ENCODE results near the gene EIF2S2.

Gene EIF2S2

GRCh38 chr20:34049897-34050695 lies 61.9 kb downstream of the EIF2S2 start:
- peaks cover 44% of the 10 kb centered on the region for H4K20me1 ChIP-seq (ENCODE audit: insufficient read depth)

DNA sequence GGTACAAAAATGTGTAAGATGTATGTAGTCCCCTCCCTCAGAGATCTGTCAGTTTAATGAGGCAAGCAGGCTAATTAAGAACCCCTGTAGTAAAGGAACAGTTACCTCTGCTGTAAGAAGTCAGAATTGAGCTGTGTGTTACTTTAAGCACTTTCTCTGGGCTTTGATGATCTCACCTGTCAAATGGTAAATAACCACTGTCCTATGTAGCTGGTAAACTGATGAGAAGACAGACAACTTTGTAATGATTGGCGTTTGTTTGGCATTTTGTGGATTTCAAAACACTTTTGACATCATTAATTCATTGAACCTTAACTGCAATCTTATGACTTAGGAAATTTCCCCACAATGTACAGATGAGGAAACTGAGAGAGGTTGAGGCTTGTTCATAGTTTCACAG lies 62.7 kb downstream of the EIF2S2 start:
- Histone ChIP-seq H3K4me3 (IDR thresholded peaks at IDR 0.05; ENCODE audit: insufficient read depth, low read depth, low read length) (no peak overlapping the region), H3K9ac (no peak overlapping the region), H2AFZ (ENCODE audit: low read depth) (no peak overlapping the region), H3K79me2 (ENCODE audit: insufficient read depth, low read depth) (peaks cover 97% of the 10 kb centered on the region), H3K36me3 (ENCODE audit: insufficient read depth) (no peaks in the 10 kb centered on the region), H3K27me3 (ENCODE audit: insufficient read depth, low read depth) (no peaks in the 10 kb centered on the region), H3K4me2 (peak overlapping the region; percentile 37; the same call in 1 of the 2 replicates), H4K20me1 (ENCODE audit: insufficient read depth) (peaks cover 51% of the 10 kb centered on the region), H3K27ac (peak overlapping the region; percentile 26; the same call in 1 of the 2 replicates), H3K4me1 (ENCODE audit: low read depth, poor library complexity, severe bottlenecking) (peaks cover 62% of the 10 kb centered on the region)
- TF ChIP-seq, protein P1, sequence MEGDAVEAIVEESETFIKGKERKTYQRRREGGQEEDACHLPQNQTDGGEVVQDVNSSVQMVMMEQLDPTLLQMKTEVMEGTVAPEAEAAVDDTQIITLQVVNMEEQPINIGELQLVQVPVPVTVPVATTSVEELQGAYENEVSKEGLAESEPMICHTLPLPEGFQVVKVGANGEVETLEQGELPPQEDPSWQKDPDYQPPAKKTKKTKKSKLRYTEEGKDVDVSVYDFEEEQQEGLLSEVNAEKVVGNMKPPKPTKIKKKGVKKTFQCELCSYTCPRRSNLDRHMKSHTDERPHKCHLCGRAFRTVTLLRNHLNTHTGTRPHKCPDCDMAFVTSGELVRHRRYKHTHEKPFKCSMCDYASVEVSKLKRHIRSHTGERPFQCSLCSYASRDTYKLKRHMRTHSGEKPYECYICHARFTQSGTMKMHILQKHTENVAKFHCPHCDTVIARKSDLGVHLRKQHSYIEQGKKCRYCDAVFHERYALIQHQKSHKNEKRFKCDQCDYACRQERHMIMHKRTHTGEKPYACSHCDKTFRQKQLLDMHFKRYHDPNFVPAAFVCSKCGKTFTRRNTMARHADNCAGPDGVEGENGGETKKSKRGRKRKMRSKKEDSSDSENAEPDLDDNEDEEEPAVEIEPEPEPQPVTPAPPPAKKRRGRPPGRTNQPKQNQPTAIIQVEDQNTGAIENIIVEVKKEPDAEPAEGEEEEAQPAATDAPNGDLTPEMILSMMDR (conservative IDR thresholded peaks at IDR 0.05; ENCODE audit: low read depth, low read length): no peak

More at GRCh38 chr20:34049897-34050695, 61.9 kb downstream of the EIF2S2 start:
- Histone ChIP-seq H3K4me1 (ENCODE audit: low read depth, poor library complexity, severe bottlenecking) (peaks cover 58% of the 10 kb centered on the region), H3K4me2 (peak overlapping the region; percentile 37; the same call in 1 of the 2 replicates), H3K4me3 (IDR thresholded peaks at IDR 0.05; ENCODE audit: insufficient read depth, low read depth, low read length) (no peak overlapping the region), H3K27me3 (ENCODE audit: insufficient read depth, low read depth) (no peaks in the 10 kb centered on the region), H3K9ac (no peak overlapping the region), H3K36me3 (ENCODE audit: insufficient read depth) (no peaks in the 10 kb centered on the region), H3K79me2 (ENCODE audit: insufficient read depth, low read depth) (peaks cover 97% of the 10 kb centered on the region), H2AFZ (ENCODE audit: low read depth) (no peak overlapping the region), H3K27ac (peak overlapping the region; percentile 26; the same call in 1 of the 2 replicates)
- TF ChIP-seq, protein P1 (conservative IDR thresholded peaks at IDR 0.05; ENCODE audit: low read depth, low read length): no peak

DNA sequence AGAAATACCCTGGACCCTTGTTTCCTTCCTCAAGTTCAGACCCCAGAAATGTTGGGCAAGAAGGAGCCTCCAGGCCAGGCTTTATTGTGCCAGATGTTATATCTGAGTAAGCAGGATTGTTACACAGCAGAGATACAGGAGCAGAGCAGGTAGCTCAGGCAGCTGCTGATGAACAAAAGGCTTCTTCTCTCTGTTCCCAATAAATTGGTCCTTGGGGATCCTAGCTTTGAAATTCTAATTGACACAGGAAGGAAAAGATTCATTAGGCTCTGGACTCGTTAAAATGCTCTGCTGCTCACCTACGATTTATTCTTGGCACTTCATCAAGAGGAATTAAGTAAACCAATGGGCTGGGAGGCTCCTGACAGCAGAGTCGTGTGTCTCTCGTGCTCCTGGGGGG lies 64.1 kb downstream of the EIF2S2 start:
- H3K9ac ChIP-seq: no peak overlapping the region
- peaks cover 99% of the 10 kb centered on the region for H3K79me2 ChIP-seq (ENCODE audit: insufficient read depth, low read depth)
- no peak overlapping the region for H2AFZ ChIP-seq (ENCODE audit: low read depth)
- H3K4me3 ChIP-seq (IDR thresholded peaks at IDR 0.05; ENCODE audit: insufficient read depth, low read depth, low read length): no peak overlapping the region
- no peaks in the 10 kb centered on the region for H3K36me3 ChIP-seq (ENCODE audit: insufficient read depth)
- peaks cover 56% of the 10 kb centered on the region for H4K20me1 ChIP-seq (ENCODE audit: insufficient read depth)
- no peaks in the 10 kb centered on the region for H3K27me3 ChIP-seq (ENCODE audit: insufficient read depth, low read depth)
- H3K27ac ChIP-seq: no peak overlapping the region
- peaks cover 77% of the 10 kb centered on the region for H3K4me1 ChIP-seq (ENCODE audit: low read depth, poor library complexity, severe bottlenecking)
- TF ChIP-seq, protein P1 (conservative IDR thresholded peaks at IDR 0.05; ENCODE audit: low read depth, low read length): no peak
- no peak overlapping the region for H3K4me2 ChIP-seq

DNA sequence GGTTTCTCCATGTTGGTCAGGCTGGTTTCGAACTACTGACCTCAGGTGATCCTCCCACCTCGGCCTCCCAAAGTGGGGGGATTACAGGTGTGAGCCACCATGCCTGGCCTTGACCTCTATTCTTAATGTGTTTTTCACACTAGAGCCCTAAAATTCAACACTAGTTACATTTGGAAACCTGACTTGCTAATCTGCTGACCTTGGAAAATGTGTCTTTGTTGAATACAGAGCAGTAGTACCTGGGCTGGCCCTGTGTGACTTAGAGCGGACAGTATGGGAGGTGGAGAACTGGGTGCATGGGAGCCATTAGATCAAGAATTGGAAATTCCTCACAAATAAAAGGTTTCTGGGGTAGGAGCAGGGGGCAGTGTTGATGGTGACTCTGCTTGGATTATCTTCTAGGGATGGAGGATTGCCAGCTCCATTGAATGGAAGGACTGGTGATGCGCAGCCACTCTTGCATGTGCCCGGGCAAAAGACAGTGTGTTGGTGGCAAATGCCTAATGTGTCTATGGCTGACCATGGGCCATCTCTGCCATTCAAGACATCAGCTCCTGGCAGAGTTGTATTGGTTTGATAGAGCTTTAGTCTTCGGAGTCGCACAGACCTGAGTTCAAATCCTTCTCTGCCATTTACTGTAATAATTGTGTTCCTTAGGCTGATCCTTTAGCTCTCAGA lies 64.9 kb downstream of the EIF2S2 start:
- Histone ChIP-seq H3K27me3 (ENCODE audit: insufficient read depth, low read depth) (no peaks in the 10 kb centered on the region), H3K27ac (no peak overlapping the region), H3K4me1 (ENCODE audit: low read depth, poor library complexity, severe bottlenecking) (peaks cover 84% of the 10 kb centered on the region), H3K4me3 (IDR thresholded peaks at IDR 0.05; ENCODE audit: insufficient read depth, low read depth, low read length) (no peak overlapping the region), H3K36me3 (ENCODE audit: insufficient read depth) (no peaks in the 10 kb centered on the region), H2AFZ (ENCODE audit: low read depth) (no peak overlapping the region), H3K4me2 (no peak overlapping the region), H3K79me2 (ENCODE audit: insufficient read depth, low read depth) (peaks cover 99% of the 10 kb centered on the region), H3K9ac (no peak overlapping the region), H4K20me1 (ENCODE audit: insufficient read depth) (peaks cover 62% of the 10 kb centered on the region)
- TF ChIP-seq, protein P1 (conservative IDR thresholded peaks at IDR 0.05; ENCODE audit: low read depth, low read length): no peak

All from KMS-11 (cell line).